Gastroesophageal sphincter (tissue), 3 donors: ENCODE results near the gene TAF8.

Experiments used
- CTCF ChIP-seq, 4 experiments: fragments of 200-600 bp in 2 of 4; fragments of 450-650 bp in 2 of 4; sonication (generic) in 1 of 4; IDR thresholded peaks; one replicate each; pipeline ENCODE4 v1.5.1; 2017 to 2019; ENCODE audit warnings: antibody characterized with exemption in 4 of 4, mild to moderate bottlenecking in 2 of 4, moderate library complexity in 2 of 4
- POLR2A ChIP-seq, 2 donors: fragments of 450-650 bp; IDR thresholded peaks; one replicate each; pipeline ENCODE4 v1.6.1; 2017; ENCODE audit warnings: antibody characterized with exemption in 2 of 2, mild to moderate bottlenecking in 2 of 2, moderate library complexity in 1 of 2

DNA sequence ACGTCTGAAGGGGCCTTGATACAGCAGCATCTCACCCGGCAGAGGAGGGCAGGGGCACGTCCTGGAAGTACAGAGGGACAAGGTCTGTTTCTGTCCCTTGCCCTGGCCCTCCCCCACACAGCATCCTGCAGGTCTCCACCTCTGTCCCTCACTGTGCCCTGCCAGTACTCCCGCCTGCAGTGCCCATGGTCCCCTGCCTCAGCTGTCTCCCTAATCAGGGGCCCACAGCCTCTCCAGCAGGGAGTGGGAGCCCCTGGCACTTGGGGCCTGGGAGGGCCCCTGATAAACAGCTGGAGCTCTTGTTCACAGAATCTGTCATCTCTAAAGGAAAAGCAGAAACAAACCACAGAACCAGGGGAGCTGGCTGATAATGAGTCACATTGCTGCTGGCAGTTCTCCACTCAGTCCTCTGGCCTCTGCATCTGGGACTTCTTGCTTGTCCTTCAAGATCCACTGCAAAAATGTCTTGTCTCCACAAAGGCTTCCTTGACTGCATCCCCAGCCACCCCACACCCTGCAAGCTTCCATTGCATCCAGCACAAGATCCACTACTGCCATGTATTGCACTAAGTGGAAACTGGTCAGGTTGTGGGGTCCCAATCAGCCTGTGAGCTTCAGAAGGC is 33.2 kb upstream of the TAF8 start:
- TF ChIP-seq POLR2A (IDR thresholded peaks at IDR 0.05) (no peak), CTCF (IDR thresholded peaks at IDR 0.05) (no peak)
